Kidney (tissue), 14 donors: Measurements from ENCODE around the gene SCIMP. TPM values are rescaled to one million over a fixed set of nuclear protein-coding genes. Genes with fewer than 3 reads are reported as not detected.
A peak's percentile ranks its signal among the peaks of the same experiment; 100 is the strongest.

Experiments used
- DNase-seq, 5 donors: peaks; one replicate each; pipeline ENCODE4 v3.0.0-alpha.2; 2013 to 2020
- FAIRE-seq: peaks from 2 replicates; lab custom pipeline; 2012; peaks lifted over from hg19 to GRCh38; lab: Jason Lieb, UNC
- H3K27ac ChIP-seq, 2 donors: one replicate each; pipeline ENCODE4 v1.7.0; 2013; ENCODE audit warnings: low read depth in 2 of 2, low read length in 2 of 2, inconsistent platforms in 1 of 2
- H3K27me3 ChIP-seq: one replicate; pipeline ENCODE4 v1.7.1; 2013; ENCODE audit warnings: low read length, inconsistent platforms; ENCODE audit not compliant: control insufficient read depth, insufficient read depth
- H3K36me3 ChIP-seq, 3 donors: one replicate each; pipeline versions ENCODE4 v1.7.0 to v1.7.1; 2013; ENCODE audit warnings: low read length in 3 of 3, control low read depth in 1 of 3, inconsistent platforms in 1 of 3; ENCODE audit not compliant: insufficient read depth in 3 of 3, control insufficient read depth in 2 of 3
- H3K4me1 ChIP-seq, 3 donors: one replicate each; pipeline versions ENCODE4 v1.7.0 to v1.7.1; 2013; ENCODE audit warnings: low read length in 3 of 3, inconsistent platforms in 1 of 3, low read depth in 1 of 3; ENCODE audit not compliant: control insufficient read depth in 2 of 3, insufficient read depth in 2 of 3
- H3K4me3 ChIP-seq, 3 donors: one replicate each; pipeline versions ENCODE4 v1.7.0 to v1.8.1; 2013; ENCODE audit warnings: low read length in 3 of 3, control low read depth in 1 of 3, inconsistent platforms in 1 of 3
- H3K9ac ChIP-seq, 3 donors: one replicate each; pipeline versions ENCODE4 v1.7.0 to v1.7.1; 2013; ENCODE audit warnings: low read length in 3 of 3, control low read depth in 1 of 3, inconsistent platforms in 1 of 3
- H3K9me3 ChIP-seq, 3 donors: one replicate each; pipeline versions ENCODE4 v1.7.0 to v1.7.1; 2013; ENCODE audit warnings: low read length in 3 of 3, control low read depth in 1 of 3, inconsistent platforms in 1 of 3; ENCODE audit not compliant: control insufficient read depth in 2 of 3, insufficient read depth in 1 of 3
- intact Hi-C: fragments of 100-400 bp; cut with DNase I; formaldehyde crosslinking; loops from one replicate; pipeline ENCODE4 v1.11.1; 2022
- polyA plus RNA-seq: library from polyadenylated mRNA; stranded (reverse); fragments of 350-450 nt; fragmentation: Illumina TruSeq; extraction: RNeasy Lipid Tissue Mini Kit (QIAGEN cat#74804); gene quantifications from one replicate; pipeline ENCODE4 v1.2.3, GENCODE V29; 2014; ENCODE audit warnings: low read depth, low replicate concordance; ENCODE audit not compliant: insufficient read depth
- total RNA-seq: library from RNA; stranded (reverse); fragmentation: NEBNext Ultra II Directional; extraction: Animal tissue kit (Norgen Biotek cat#: 25700); gene quantifications from one replicate; pipeline ENCODE4 v1.2.1, GENCODE V29; 2021
- TF ChIP-seq, protein P1 (sequence below): IDR thresholded peaks from 3 replicates; pipeline ENCODE4 v1.5.1; 2012; ENCODE audit warnings: mild to moderate bottlenecking, moderate library complexity, borderline replicate concordance; ENCODE audit not compliant: insufficient read depth; ENCODE audit errors: extremely low read depth
- donor health status: control.
- donor health status: control.
- donor health status: control.
- donor health status: control.
- donor health status: control.
- donor health status: DM: yes; HTN: yes; CAD: no.
- donor health status: Normal renal cell carcinoma (clear cell type).

The SCIMP gene
- total and polyA plus RNA-seq, 2 donors from 2014 or later: 0.37 to 7.6 TPM

DNA sequence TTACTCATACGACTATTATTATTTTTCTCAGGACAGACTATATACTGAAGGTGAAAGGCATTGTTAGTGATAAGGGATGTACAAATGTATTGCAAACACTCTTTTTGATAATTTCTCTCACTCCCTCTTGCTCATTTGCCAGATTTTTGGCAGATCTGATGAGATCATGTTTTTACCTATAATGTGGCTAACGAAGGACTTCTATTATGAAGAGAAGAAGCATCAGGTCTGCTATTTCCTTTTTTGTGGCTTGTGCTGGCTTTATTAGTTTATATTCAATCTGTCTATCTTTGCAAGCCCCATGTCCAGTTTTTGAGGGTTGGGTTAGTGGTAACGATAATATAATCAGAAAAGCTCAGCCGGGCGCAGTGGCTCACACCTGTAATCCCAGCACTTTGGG, 22.5 kb upstream of the SCIMP start:
- DNase-seq: no peak
- TF ChIP-seq, protein P1, sequence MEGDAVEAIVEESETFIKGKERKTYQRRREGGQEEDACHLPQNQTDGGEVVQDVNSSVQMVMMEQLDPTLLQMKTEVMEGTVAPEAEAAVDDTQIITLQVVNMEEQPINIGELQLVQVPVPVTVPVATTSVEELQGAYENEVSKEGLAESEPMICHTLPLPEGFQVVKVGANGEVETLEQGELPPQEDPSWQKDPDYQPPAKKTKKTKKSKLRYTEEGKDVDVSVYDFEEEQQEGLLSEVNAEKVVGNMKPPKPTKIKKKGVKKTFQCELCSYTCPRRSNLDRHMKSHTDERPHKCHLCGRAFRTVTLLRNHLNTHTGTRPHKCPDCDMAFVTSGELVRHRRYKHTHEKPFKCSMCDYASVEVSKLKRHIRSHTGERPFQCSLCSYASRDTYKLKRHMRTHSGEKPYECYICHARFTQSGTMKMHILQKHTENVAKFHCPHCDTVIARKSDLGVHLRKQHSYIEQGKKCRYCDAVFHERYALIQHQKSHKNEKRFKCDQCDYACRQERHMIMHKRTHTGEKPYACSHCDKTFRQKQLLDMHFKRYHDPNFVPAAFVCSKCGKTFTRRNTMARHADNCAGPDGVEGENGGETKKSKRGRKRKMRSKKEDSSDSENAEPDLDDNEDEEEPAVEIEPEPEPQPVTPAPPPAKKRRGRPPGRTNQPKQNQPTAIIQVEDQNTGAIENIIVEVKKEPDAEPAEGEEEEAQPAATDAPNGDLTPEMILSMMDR: no peak
- Histone ChIP-seq H3K27ac (no peak overlapping the region), H3K36me3 (no peaks in the 10 kb centered on the region), H3K4me3 (no peak overlapping the region), H3K9me3 (no peaks in the 10 kb centered on the region), H3K9ac (no peak overlapping the region), H3K4me1 (no peaks in the 10 kb centered on the region), H3K27me3 (no peaks in the 10 kb centered on the region)
- intact Hi-C loops: no loop called here
- FAIRE-seq: no peak

DNA sequence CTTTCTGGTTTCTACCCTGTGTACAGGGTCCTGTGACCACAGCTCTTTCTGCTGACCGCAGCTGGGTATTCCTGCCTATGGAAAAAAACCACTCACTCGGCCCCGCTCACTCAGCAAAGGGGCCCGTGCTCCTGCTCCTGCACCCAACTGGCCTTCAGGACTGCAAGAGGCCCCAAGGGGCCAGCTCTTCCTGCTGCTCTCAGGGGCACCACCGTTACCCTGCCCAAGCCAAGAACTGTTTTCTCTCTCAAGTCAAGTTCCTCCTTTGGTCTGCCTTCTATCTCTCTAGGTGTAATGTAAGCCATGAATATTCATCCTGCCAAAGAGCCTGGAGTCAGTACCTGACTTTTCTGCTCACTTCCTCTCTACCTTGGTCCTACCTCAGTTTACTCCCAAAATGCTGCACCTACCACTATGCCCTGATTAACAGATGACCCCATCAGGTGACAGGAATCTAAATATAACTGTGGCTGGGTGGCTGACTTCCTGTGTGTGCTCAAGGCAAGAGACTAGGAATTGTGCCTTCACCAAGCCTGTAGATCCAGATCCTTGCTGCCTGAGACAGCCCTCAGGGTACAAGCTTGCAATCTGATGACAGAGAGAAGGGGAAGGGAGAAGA, 20.4 kb upstream of the SCIMP start:
- Histone ChIP-seq H3K36me3 (no peaks in the 10 kb centered on the region), H3K4me3 (no peak overlapping the region), H3K9me3 (no peaks in the 10 kb centered on the region), H3K27me3 (no peaks in the 10 kb centered on the region), H3K4me1 (no peaks in the 10 kb centered on the region), H3K27ac (no peak overlapping the region), H3K9ac (no peak overlapping the region)
- FAIRE-seq (no peak), DNase-seq (no peak)
- TF ChIP-seq, protein P1: no peak
- intact Hi-C loops: no loop called here

DNA sequence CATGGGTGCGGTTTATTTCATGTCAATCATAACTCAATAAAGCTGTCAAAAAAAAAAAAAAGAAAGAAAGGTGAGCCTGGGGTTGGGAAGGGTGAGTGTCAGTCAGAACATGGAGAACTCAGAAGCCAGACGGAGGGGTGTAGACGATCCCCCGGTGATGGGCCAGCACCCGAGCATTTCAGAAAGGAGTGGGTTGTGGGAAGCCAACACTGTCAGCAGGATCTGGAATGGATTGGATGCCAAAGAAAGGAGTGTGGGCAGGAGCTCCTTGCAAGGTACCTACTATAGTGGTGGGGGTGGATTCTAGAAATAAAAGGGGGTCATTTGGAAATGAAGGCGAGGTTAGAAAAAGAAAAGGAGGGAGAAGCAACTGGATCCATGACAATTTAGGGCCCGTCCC, 19.8 kb upstream of the SCIMP start:
- Histone ChIP-seq H3K36me3 (no peaks in the 10 kb centered on the region), H3K9me3 (no peaks in the 10 kb centered on the region), H3K27me3 (no peaks in the 10 kb centered on the region), H3K4me3 (no peak overlapping the region), H3K9ac (no peak overlapping the region), H3K27ac (no peak overlapping the region), H3K4me1 (no peaks in the 10 kb centered on the region)
- intact Hi-C loops: no loop called here
- DNase-seq (no peak), FAIRE-seq (no peak)
- TF ChIP-seq, protein P1: no peak

DNA sequence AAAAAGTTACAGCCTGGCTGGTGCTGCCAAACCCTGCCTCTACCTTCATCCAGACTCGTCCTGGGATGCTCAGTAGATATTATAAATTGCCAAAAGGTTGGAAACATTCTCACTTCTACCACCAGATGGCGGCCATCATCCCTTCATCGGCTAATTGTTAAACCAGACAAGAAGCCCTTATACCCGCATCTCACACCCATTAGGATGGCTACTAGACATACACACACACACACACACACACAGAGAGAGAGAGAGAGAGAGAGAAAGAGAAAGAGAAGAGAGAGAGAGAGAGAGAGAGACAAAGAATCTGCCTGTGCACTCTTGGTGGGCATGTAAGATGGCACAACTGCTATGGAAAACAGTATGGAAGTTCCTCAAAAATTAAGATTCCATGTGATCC, 15.0 kb upstream of the SCIMP start:
- no peaks in the 10 kb centered on the region for H3K27me3 ChIP-seq
- no peak for FAIRE-seq
- no peaks in the 10 kb centered on the region for H3K4me1 ChIP-seq
- H3K9me3 ChIP-seq: no peaks in the 10 kb centered on the region
- TF ChIP-seq, protein P1: peak; percentile 64
- no peak overlapping the region for H3K9ac ChIP-seq
- H3K36me3 ChIP-seq: no peaks in the 10 kb centered on the region
- intact Hi-C loops: no loop called here
- peak in 4 of 5 donors; percentile 62 to 92 (median 76) for DNase-seq
- H3K27ac ChIP-seq: no peak overlapping the region
- no peak overlapping the region for H3K4me3 ChIP-seq
